GM18507 (cell line): ENCODE results near the gene UBA52.
"Not testable (repeated sequence)": the region's sequence is repeated elsewhere in the genome, so short reads cannot be mapped to it uniquely, and the experiment has no call there.

ENCODE experiments used
- DNase-seq: peaks from one replicate; pipeline ENCODE4 v3.0.0; 2011; ENCODE audit warnings: low read depth; ENCODE audit not compliant: insufficient read length; ENCODE audit errors: extremely low spot score
- FAIRE-seq: peaks from 2 replicates; lab custom pipeline; 2011; peaks lifted over from hg19 to GRCh38; lab: Jason Lieb, UNC

UBA52 gene

GRCh38 chr19:18590273-18591272 is 18.9 kb downstream of the UBA52 start:
- no peak for FAIRE-seq
- DNase-seq: no peak

DNA sequence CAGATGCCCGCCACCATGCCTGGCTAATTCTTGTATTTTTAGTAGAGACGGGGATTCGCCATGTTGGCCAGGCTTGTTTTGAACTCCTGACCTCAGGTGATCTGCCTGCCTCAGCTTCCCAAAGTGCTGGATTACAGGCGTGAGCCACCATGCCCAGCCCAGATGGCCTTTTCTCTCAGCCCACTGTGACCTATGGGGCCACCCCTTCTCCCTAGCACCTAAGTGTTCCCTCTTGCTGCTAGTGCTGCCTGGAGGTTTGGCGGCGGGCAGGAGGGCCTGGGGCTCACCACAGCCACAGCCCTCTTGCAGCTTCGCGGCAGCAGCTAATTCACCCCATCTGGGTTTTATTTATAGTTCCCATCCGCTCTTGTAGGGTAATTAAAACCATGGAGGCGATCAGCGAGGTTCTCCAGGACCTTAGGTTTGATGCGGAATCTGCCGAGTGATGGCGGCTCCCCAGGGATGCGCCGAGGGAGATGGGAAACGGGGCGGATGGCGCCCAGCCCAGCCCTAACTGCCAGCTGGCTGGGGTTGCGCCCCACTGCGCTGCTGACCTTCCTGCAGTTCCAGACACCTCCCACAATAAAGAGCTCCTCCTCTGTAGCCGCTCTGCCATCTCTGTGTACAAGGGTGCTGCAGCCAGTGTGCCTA is 20.2 kb downstream of the UBA52 start:
- FAIRE-seq: no peak
- no peak for DNase-seq

DNA sequence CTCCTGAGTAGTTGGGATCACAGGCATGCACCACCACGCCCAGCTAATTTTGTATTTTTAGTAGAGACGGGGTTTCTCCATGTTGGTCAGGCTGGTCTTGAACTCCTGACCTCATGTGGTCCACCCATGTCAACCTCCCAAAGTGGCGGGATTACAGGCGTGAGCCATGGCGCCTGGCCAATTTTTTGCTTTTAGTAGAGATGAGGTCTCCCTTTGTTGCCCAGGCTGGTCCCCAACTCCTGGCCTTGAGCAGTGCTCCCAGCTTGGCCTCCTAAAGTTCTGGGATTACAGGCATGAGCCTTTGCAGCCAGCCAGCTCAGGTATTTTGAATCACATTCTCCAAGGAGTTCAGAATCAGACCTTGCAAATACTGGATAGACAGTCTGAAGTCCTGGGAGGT is 21.1 kb downstream of the UBA52 start:
- DNase-seq, FAIRE-seq: not testable (repeated sequence)

GRCh38 chr19:18593367-18594095 is 21.9 kb downstream of the UBA52 start:
- DNase-seq (no peak), FAIRE-seq (no peak)

GRCh38 chr19:18594096-18594823 is 22.6 kb downstream of the UBA52 start:
- peak; percentile 86 for DNase-seq
- FAIRE-seq: peak; percentile 71

DNA sequence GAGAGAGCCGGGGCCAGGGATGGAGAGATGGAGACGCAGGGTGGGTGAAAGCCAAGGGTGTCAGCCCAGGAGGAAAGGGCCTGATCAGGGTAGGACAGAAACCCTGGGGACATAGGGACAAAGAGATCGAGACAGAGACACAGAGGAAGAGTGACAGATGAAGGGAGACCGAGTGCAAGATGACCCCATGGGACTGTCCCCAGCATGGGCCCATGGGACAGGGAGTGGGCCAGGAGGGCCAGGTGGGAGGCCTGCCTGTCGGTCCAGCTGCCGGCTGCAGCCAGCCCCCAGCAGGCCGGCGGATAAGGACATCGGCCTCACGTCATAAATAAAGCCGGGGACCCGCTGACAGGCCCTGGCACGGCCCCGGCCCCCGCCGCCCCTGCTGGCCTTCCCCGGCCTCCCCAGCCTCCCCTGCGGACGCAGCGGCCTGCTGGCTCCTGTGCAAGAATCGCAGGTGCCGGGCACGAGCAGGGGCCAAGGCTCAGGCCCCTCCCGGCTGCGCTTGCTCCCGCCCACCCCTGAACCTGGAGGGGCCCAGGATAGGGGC is 23.2 kb downstream of the UBA52 start:
- no peak for FAIRE-seq

GRCh38 chr19:18595475-18595874 is 23.8 kb downstream of the UBA52 start:
- FAIRE-seq (no peak), DNase-seq (no peak)

More for the DNA sequence above, 23.2 kb downstream of the UBA52 start:
- no peak for DNase-seq

- no peak for FAIRE-seq
- no peak for DNase-seq
Observed at GRCh38 chr19:18596752-18597157, 25.1 kb downstream of the UBA52 start.

DNA sequence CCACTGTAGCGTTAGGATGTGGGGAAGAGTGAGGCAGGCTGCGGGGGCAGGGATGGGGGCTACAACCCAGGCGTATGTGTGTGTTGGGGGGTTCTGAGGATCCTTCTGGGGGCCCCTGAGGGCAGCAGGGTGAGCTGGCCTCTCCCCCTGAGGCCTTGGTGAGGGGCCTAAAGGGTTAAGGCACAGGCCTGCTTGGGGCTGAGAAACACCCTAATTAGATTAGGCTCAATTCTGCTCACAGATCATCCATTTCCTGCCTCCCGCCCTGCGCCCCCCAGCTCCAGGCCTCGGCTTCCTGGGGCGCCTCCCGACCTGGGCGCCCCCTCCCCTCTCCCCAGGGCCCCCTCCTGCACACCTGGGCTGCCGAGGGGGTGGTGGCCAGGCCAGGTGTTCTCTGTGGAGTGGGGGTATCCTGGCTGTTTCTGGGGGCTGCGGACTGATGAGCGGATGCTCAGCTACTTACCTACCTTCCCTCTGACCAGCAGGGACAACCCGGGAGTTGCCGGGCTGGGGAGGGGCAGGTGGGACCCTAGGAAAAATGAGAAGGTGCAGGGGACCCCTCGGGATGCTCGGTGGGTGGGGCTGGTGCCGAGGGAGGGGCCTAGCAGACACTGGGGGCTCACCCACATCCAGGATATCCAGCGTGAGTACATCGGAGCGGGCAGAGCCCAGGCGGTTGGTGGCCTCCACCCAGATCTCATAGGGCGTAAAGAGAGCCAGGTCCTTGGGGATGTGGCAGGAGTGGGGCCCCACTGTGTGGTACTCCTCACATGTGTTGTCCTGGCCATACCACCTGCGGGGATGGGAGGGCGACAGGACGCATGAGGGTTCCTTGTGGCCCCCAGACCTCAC is 26.4 kb downstream of the UBA52 start:
- FAIRE-seq (no peak), DNase-seq (no peak)

- no peak for DNase-seq
- FAIRE-seq: no peak
Observed at GRCh38 chr19:18599485-18599884, 27.8 kb downstream of the UBA52 start.

GRCh38 chr19:18600692-18601397 is 29.2 kb downstream of the UBA52 start:
- DNase-seq, FAIRE-seq: not testable (repeated sequence)

GRCh38 chr19:18601875-18602274 is 30.2 kb downstream of the UBA52 start:
- FAIRE-seq (no peak), DNase-seq (no peak)

- FAIRE-seq: no peak
- no peak for DNase-seq
Observed at GRCh38 chr19:18603255-18603957, 31.7 kb downstream of the UBA52 start.

DNA sequence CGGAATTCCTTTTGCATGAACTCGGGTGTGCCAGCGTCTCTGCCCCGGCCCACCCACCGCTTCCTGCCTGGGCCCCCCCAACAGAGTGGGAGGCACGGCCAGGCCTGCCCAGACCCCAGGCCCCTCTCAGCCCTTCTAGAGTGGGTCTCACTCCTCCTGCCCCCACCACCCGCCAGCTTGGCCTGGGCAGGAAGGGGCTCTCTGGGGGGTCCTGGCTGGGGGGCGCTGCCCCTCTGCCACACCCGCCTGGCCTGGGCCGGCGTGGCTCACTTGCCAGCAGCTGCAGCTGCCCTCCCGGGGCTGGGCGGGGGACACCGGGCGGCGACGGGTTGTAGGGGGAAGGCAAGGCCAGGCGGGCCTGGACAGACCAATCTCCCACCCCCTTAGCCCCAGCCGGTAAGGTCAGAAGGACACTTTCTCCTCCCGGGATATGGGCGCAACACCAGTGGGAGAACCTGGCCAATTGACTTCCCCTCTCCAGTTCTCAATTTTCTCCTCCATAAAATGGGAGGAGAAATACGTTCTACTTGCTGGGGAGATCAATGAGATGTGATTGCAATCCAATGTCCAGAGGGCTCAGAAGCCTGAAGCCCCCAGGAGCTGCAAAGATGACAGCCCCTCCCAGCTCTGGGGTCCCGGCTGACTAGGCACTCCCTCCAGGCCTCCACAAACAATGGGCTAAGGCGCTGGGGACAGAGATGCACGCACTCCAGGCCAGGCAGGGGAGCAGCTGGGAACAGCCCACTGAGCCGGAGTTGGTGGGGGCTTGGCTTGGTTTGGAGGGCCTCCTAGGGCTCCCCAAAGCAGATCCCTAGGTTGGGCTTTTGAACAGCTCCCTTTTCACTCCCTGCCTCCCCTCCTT is 32.5 kb downstream of the UBA52 start:
- FAIRE-seq (no peak), DNase-seq (no peak)

- FAIRE-seq: no peak
- DNase-seq: no peak
Observed at GRCh38 chr19:18604820-18605159, 33.1 kb downstream of the UBA52 start.

GRCh38 chr19:18605196-18605545 is 33.5 kb downstream of the UBA52 start:
- DNase-seq: no peak
- FAIRE-seq: no peak
